H9 (cell line): ENCODE results near the gene CDC25C. TPM values are rescaled to one million over a fixed set of nuclear protein-coding genes. Genes with fewer than 3 reads are reported as not detected.
"Not testable (repeated sequence)": the region's sequence is repeated elsewhere in the genome, so short reads cannot be mapped to it uniquely, and the experiment has no call there.

Experiments used
- DNase-seq: peaks from one replicate; pipeline ENCODE4 v3.0.0-alpha.2; 2017
- H2AFZ ChIP-seq: one replicate; pipeline ENCODE4 v1.6.1; 2013; ENCODE audit warnings: mild to moderate bottlenecking, low read length, control low read depth, moderate library complexity
- H2AK5ac ChIP-seq: 2 replicates; pipeline ENCODE4 v1.6.1; 2013; ENCODE audit warnings: low read length, control low read depth, mixed read lengths; ENCODE audit not compliant: insufficient read length
- H2BK120ac ChIP-seq: one replicate; pipeline ENCODE4 v1.6.1; 2013; ENCODE audit warnings: low read depth, mild to moderate bottlenecking, low read length, control low read depth, inconsistent platforms; ENCODE audit not compliant: poor library complexity, severe bottlenecking
- H2BK12ac ChIP-seq: 2 replicates; pipeline ENCODE4 v1.6.1; 2013; ENCODE audit warnings: low read length, control low read depth, mixed read lengths, low read depth; ENCODE audit not compliant: insufficient read length
- H2BK15ac ChIP-seq: 2 replicates; pipeline ENCODE4 v1.6.1; 2013; ENCODE audit warnings: low read depth, low read length, control low read depth
- H2BK20ac ChIP-seq: one replicate; pipeline ENCODE4 v1.6.1; 2013; ENCODE audit warnings: low read depth, mild to moderate bottlenecking, low read length, control low read depth, inconsistent platforms; ENCODE audit not compliant: poor library complexity, severe bottlenecking
- H2BK5ac ChIP-seq: 2 replicates; pipeline ENCODE4 v1.6.1; 2013; ENCODE audit warnings: low read length, control low read depth, mixed read lengths; ENCODE audit not compliant: insufficient read length
- H3K14ac ChIP-seq: 2 replicates; pipeline ENCODE4 v1.6.1; 2013; ENCODE audit warnings: low read length, control low read depth; ENCODE audit not compliant: insufficient read depth
- H3K18ac ChIP-seq: 2 replicates; pipeline ENCODE4 v1.6.1; 2013; ENCODE audit warnings: low read depth, mild to moderate bottlenecking, mixed read lengths, low read length, control low read depth; ENCODE audit not compliant: insufficient read length
- H3K23ac ChIP-seq: 2 replicates; pipeline ENCODE4 v1.6.1; 2013; ENCODE audit warnings: low read length, control low read depth, mixed read lengths, low read depth; ENCODE audit not compliant: insufficient read length
- H3K23me2 ChIP-seq: 2 replicates; pipeline ENCODE4 v1.6.1; 2013; ENCODE audit warnings: low read depth, mild to moderate bottlenecking, mixed read lengths, low read length, control low read depth; ENCODE audit not compliant: insufficient read length, poor library complexity, severe bottlenecking
- H3K27ac ChIP-seq: 2 replicates; pipeline ENCODE4 v1.5.1; 2013; ENCODE audit warnings: low read length, control low read depth, mixed read lengths, low read depth; ENCODE audit not compliant: insufficient read length
- H3K27me3 ChIP-seq: 2 replicates; pipeline ENCODE4 v1.6.1; 2013; ENCODE audit warnings: low read length, control low read depth, inconsistent platforms; ENCODE audit not compliant: insufficient read depth
- H3K4ac ChIP-seq: 2 replicates; pipeline ENCODE4 v1.6.1; 2013; ENCODE audit warnings: low read depth, mild to moderate bottlenecking, control low read depth, inconsistent platforms, low read length, moderate library complexity
- H3K4me1 ChIP-seq: 2 replicates; pipeline ENCODE4 v1.6.1; 2013; ENCODE audit warnings: low read length, control low read depth, inconsistent platforms; ENCODE audit not compliant: insufficient read depth
- H3K4me2 ChIP-seq: 2 replicates; pipeline ENCODE4 v1.6.1; 2013; ENCODE audit warnings: low read length, control low read depth, mixed read lengths; ENCODE audit not compliant: insufficient read length, insufficient read depth
- H3K56ac ChIP-seq: 2 replicates; pipeline ENCODE4 v1.6.1; 2013; ENCODE audit warnings: low read depth, mild to moderate bottlenecking, mixed read lengths, low read length, control low read depth; ENCODE audit not compliant: insufficient read length
- H3K79me1 ChIP-seq: 2 replicates; pipeline ENCODE4 v1.6.1; 2013; ENCODE audit warnings: low read depth, mild to moderate bottlenecking, moderate library complexity, low read length, control low read depth, inconsistent platforms; ENCODE audit not compliant: insufficient read depth, poor library complexity, severe bottlenecking
- H3K79me2 ChIP-seq: 2 replicates; pipeline ENCODE4 v1.6.1; 2013; ENCODE audit warnings: low read length, control low read depth, inconsistent platforms; ENCODE audit not compliant: insufficient read depth
- H3K9ac ChIP-seq: 2 replicates; pipeline ENCODE4 v1.6.1; 2013; ENCODE audit warnings: low read length, control low read depth, mixed read lengths; ENCODE audit not compliant: insufficient read length; ENCODE audit errors: extremely low read depth
- H3K9me3 ChIP-seq: one replicate; pipeline ENCODE4 v1.6.1; 2013; ENCODE audit warnings: low read depth, low read length, inconsistent platforms; ENCODE audit not compliant: control insufficient read depth
- H3T11ph ChIP-seq: one replicate; pipeline ENCODE4 v1.6.1; 2013; ENCODE audit warnings: mild to moderate bottlenecking, low read length, control low read depth, inconsistent platforms
- H4K20me1 ChIP-seq: one replicate; pipeline ENCODE4 v1.6.1; 2013; ENCODE audit not compliant: control insufficient read depth, insufficient read length, insufficient read depth
- H4K5ac ChIP-seq: 2 replicates; pipeline ENCODE4 v1.6.1; 2013; ENCODE audit warnings: low read depth, mild to moderate bottlenecking, mixed read lengths, low read length, control low read depth; ENCODE audit not compliant: insufficient read length
- H4K8ac ChIP-seq: replicated peaks from 2 replicates; pipeline ENCODE4 v1.6.1; 2013; ENCODE audit warnings: low read length, control low read depth, mixed read lengths, low read depth; ENCODE audit not compliant: insufficient read length
- H4K91ac ChIP-seq: 2 replicates; pipeline ENCODE4 v1.6.1; 2013; ENCODE audit warnings: low read depth, mild to moderate bottlenecking, moderate library complexity, mixed read lengths, low read length, control low read depth; ENCODE audit not compliant: insufficient read length
- H3K27ac Mint-ChIP-seq, 3 experiments: 2 replicates in 2 of 3; 3 replicates in 1 of 3; pipeline ENCODE4 v1.8.0; 2020 to 2021; ENCODE audit warnings: mixed read lengths in 3 of 3, mild to moderate bottlenecking in 1 of 3, moderate library complexity in 1 of 3
- H3K27me3 Mint-ChIP-seq: 2 replicates; pipeline ENCODE4 v1.8.0; 2021; ENCODE audit warnings: low read depth, mild to moderate bottlenecking, moderate library complexity, mixed read lengths
- H3K36me3 Mint-ChIP-seq, 3 experiments: 2 replicates in 2 of 3; 3 replicates in 1 of 3; pipeline ENCODE4 v1.8.0; 2020 to 2021; ENCODE audit warnings: low read depth in 3 of 3, mixed read lengths in 3 of 3; ENCODE audit not compliant: insufficient read depth in 1 of 3
- H3K4me1 Mint-ChIP-seq, 2 experiments: 2 replicates each; pipeline ENCODE4 v1.8.0; 2020; ENCODE audit warnings: mixed read lengths in 2 of 2
- H3K4me3 Mint-ChIP-seq, 2 experiments: 2 replicates in 1 of 2; 3 replicates in 1 of 2; pipeline ENCODE4 v1.8.0; 2020 to 2021; ENCODE audit warnings: mild to moderate bottlenecking in 2 of 2, mixed read lengths in 2 of 2, moderate library complexity in 1 of 2
- H3K9me3 Mint-ChIP-seq, 2 experiments: 2 replicates in 1 of 2; 3 replicates in 1 of 2; pipeline ENCODE4 v1.8.0; 2020; ENCODE audit warnings: mild to moderate bottlenecking in 2 of 2, mixed read lengths in 2 of 2, moderate library complexity in 1 of 2
- WGBS: extraction: QIAGEN DNeasy Blood & Tissue Kit; methylation state at CpG from one replicate; pipeline ENCODE4 v1.1.7; 2013; ENCODE audit warnings: missing lambda C conversion rate, low lambda C conversion rate, mixed read lengths; ENCODE audit not compliant: insufficient read length; ENCODE audit errors: extremely low coverage; 5-methylcytosine and 5-hydroxymethylcytosine counted together
- total RNA-seq: library from RNA; stranded (reverse); gene quantifications from 2 replicates; pipeline ENCODE4 v1.2.1, GENCODE V29; 2021
- TF ChIP-seq, protein P1 (sequence below): fragments of 200-600 bp; sonication (generic); conservative IDR thresholded peaks from 3 replicates; pipeline ENCODE4 v1.8.0; 2021; ENCODE audit warnings: antibody characterized with exemption, mild to moderate bottlenecking

Gene CDC25C
- total RNA-seq, 1 experiment from 2014 or later: 22.8 TPM

GRCh38 chr5:138252944-138253343 is 78.7 kb downstream of the CDC25C start:
- no peak overlapping the region for H3K23ac ChIP-seq

DNA sequence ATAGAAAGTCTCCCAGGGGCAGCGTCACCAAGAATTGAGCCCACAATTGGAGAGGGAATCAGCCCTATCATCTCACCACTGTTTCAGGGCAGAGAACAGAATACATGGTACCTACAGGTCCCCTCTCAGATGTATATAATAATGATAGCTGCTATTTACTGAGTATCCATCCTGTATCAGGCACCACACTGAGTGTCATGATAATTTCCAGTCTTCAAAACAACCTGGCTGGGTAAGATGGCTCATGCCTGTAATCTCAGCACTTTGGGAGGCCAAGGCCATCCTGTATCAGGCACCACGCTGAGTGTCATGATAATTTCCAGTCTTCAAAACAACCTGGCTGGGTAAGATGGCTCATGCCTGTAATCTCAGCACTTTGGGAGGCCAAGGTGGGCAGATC is 83.8 kb downstream of the CDC25C start:
- not testable (repeated sequence) for H3K4ac ChIP-seq, H3K9me3 ChIP-seq, H3K27ac ChIP-seq, H3K4me1 ChIP-seq, H3K14ac ChIP-seq, H3K79me1 ChIP-seq, H3K79me2 ChIP-seq, H3K27ac Mint-ChIP-seq, H3K56ac ChIP-seq, H2BK120ac ChIP-seq, H3K36me3 Mint-ChIP-seq, H4K8ac ChIP-seq, H3K18ac ChIP-seq, H2BK12ac ChIP-seq, H2AK5ac ChIP-seq, H4K91ac ChIP-seq, H3K4me2 ChIP-seq, H3K27me3 ChIP-seq, H4K5ac ChIP-seq, H3K23ac ChIP-seq, H2AFZ ChIP-seq, DNase-seq, H3K9me3 Mint-ChIP-seq, H3K4me3 Mint-ChIP-seq, H3K23me2 ChIP-seq, H2BK5ac ChIP-seq, H2BK15ac ChIP-seq, H4K20me1 ChIP-seq, H2BK20ac ChIP-seq, H3K9ac ChIP-seq, H3T11ph ChIP-seq
- Mint-ChIP-seq H3K4me1 (peaks cover 12 to 28% of the 10 kb centered on the region in 2 experiments), H3K27me3 (peaks cover 16% of the 10 kb centered on the region)
- no CpG with 5 or more reads among the region's 2 CpGs for WGBS

More at GRCh38 chr5:138252944-138253343, 78.7 kb downstream of the CDC25C start:
- H2AFZ ChIP-seq: no peak overlapping the region
- no peak overlapping the region for H2BK15ac ChIP-seq
- Mint-ChIP-seq H3K4me3 (no peak overlapping the region), H3K27ac (no peak overlapping the region), H3K27me3 (peaks cover 11% of the 10 kb centered on the region), H3K36me3 (no peaks in the 10 kb centered on the region), H3K4me1 (peaks cover 0 to 9% of the 10 kb centered on the region in 2 experiments; a peak in 2 of 4 replicates), H3K9me3 (no peaks in the 10 kb centered on the region)
- H3K79me2 ChIP-seq: no peaks in the 10 kb centered on the region
- WGBS: no CpG with 5 or more reads among the region's 3 CpGs
- no peak overlapping the region for H2BK5ac ChIP-seq
- no peak overlapping the region for H3K18ac ChIP-seq
- no peak overlapping the region for H3K9ac ChIP-seq
- H3K27ac ChIP-seq: no peak overlapping the region
- H3K27me3 ChIP-seq: no peaks in the 10 kb centered on the region
- peaks cover 2% of the 10 kb centered on the region for H3K23me2 ChIP-seq
- no peak for DNase-seq
- H3K4me1 ChIP-seq: no peaks in the 10 kb centered on the region
- H4K8ac ChIP-seq: no peak overlapping the region
- H3K79me1 ChIP-seq: no peaks in the 10 kb centered on the region
- no peak overlapping the region; the same call in 1 of the 2 replicates for H3K14ac ChIP-seq
- no peak overlapping the region for H3K4me2 ChIP-seq
- H4K20me1 ChIP-seq: no peaks in the 10 kb centered on the region
- TF ChIP-seq, protein P1, sequence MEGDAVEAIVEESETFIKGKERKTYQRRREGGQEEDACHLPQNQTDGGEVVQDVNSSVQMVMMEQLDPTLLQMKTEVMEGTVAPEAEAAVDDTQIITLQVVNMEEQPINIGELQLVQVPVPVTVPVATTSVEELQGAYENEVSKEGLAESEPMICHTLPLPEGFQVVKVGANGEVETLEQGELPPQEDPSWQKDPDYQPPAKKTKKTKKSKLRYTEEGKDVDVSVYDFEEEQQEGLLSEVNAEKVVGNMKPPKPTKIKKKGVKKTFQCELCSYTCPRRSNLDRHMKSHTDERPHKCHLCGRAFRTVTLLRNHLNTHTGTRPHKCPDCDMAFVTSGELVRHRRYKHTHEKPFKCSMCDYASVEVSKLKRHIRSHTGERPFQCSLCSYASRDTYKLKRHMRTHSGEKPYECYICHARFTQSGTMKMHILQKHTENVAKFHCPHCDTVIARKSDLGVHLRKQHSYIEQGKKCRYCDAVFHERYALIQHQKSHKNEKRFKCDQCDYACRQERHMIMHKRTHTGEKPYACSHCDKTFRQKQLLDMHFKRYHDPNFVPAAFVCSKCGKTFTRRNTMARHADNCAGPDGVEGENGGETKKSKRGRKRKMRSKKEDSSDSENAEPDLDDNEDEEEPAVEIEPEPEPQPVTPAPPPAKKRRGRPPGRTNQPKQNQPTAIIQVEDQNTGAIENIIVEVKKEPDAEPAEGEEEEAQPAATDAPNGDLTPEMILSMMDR: no peak
- H3T11ph ChIP-seq: no peak overlapping the region
- no peak overlapping the region for H4K5ac ChIP-seq
- H2BK20ac ChIP-seq: no peak overlapping the region
- no peak overlapping the region for H3K56ac ChIP-seq
- no peak overlapping the region for H3K4ac ChIP-seq
- no peak overlapping the region for H4K91ac ChIP-seq
- no peak overlapping the region for H2BK12ac ChIP-seq
- H2BK120ac ChIP-seq: no peak overlapping the region
- H3K9me3 ChIP-seq: no peaks in the 10 kb centered on the region
- no peak overlapping the region for H2AK5ac ChIP-seq
